ENCODE data around the gene KRT2. TPM values are rescaled to one million over a fixed set of nuclear protein-coding genes. Genes with fewer than 3 reads are reported as not detected.

The KRT2 gene
- total and polyA plus RNA-seq, 2 donors (not counting 3 experiments of a cell fraction or from before 2014, with no cell fraction given): not detected

GRCh38 chr12:52602552-52602951, 49.5 kb downstream of the KRT2 start:
- POLR2A ChIA-PET: no interaction called here
- H3K36me3 ChIP-seq (ENCODE audit: control insufficient read depth in 2 of 2, extremely low read depth in 1 of 2, insufficient read depth in 2 of 2, low read length in 2 of 2): no peaks in the 10 kb centered on the region
- intact Hi-C loops (cut with micrococcal nuclease) (no loop called here), dilution Hi-C loops (cut with MboI; ENCODE audit: extremely low pct_ligation_motif_present, low sequenced_read_pairs) (no loop called here)
- no peak overlapping the region for H3K4me2 ChIP-seq (ENCODE audit: insufficient read depth, low read length)
- no peaks in the 10 kb centered on the region for H3K9me1 ChIP-seq (replicated peaks; ENCODE audit: control insufficient read depth, extremely low read depth, insufficient read depth, low read length)
- no peak overlapping the region for H3K4me3 ChIP-seq (replicated peaks in 1 of 3; ENCODE audit: insufficient read depth in 1 of 3, low read depth in 1 of 3, low read length in 3 of 3)
- H3K79me2 ChIP-seq (ENCODE audit: control insufficient read depth, insufficient read depth, low read length): no peaks in the 10 kb centered on the region
- TF ChIP-seq FOS (IDR thresholded peaks at IDR 0.05; ENCODE audit: borderline replicate concordance, insufficient read depth, low read length): no peak
- no peak for TF ChIP-seq CTCF (IDR thresholded peaks at IDR 0.05; ENCODE audit: extremely low read depth in 1 of 2, insufficient read depth in 1 of 2, low read depth in 1 of 2, low read length in 2 of 2)
- no peak for TF ChIP-seq GATA2 (IDR thresholded peaks at IDR 0.05; ENCODE audit: insufficient read depth, insufficient read length, low read depth, low read length)
- TF ChIP-seq MYC (IDR thresholded peaks at IDR 0.05; ENCODE audit: low read depth, low read length): no peak
- TF ChIP-seq POLR2AphosphoS5 (IDR thresholded peaks at IDR 0.05; ENCODE audit: insufficient read depth, low read depth, low read length): no peak
- TF ChIP-seq EZH2 (IDR thresholded peaks at IDR 0.05; ENCODE audit: borderline replicate concordance, low read depth, low read length, severe bottlenecking): no peak
- no peak for TF ChIP-seq MAX (IDR thresholded peaks at IDR 0.05; ENCODE audit: insufficient read depth, insufficient read length)
- TF ChIP-seq POLR2A (IDR thresholded peaks at IDR 0.05; ENCODE audit: low read depth, low read length): no peak
- TF ChIP-seq JUN (IDR thresholded peaks at IDR 0.05; ENCODE audit: borderline replicate concordance, insufficient read depth, insufficient read length, low read depth): no peak
- no peaks in the 10 kb centered on the region for H4K20me1 ChIP-seq (replicated peaks; ENCODE audit: control insufficient read depth, extremely low read depth, insufficient read depth, low read length)
- H3K9me3 ChIP-seq (replicated peaks; ENCODE audit: control insufficient read depth, insufficient read depth, low read length): no peaks in the 10 kb centered on the region
- no peak overlapping the region for H3K27ac ChIP-seq (ENCODE audit: insufficient read depth, low read depth, low read length)
- BruUV-seq (replicated peaks): no TSS peak
- H3K27me3 ChIP-seq (ENCODE audit: control insufficient read depth in 2 of 2, insufficient read depth in 2 of 2, low read length in 2 of 2): peaks cover 20 to 39% of the 10 kb centered on the region in 2 experiments
- DNase-seq (ENCODE audit: low read depth, low spot score) (no peak), FAIRE-seq (no peak)
- H3K9ac ChIP-seq (replicated peaks; ENCODE audit: extremely low read depth, insufficient read depth, low read length): no peak overlapping the region
- no peak overlapping the region for H2AFZ ChIP-seq (ENCODE audit: low read depth, low read length)
- CTCF ChIA-PET: no interaction called here
- H3K4me1 ChIP-seq (ENCODE audit: control insufficient read depth, extremely low read depth, insufficient read depth, low read length): no peaks in the 10 kb centered on the region

Data from endothelial cell of umbilical vein (primary cell).